Astrocyte (in vitro differentiated cells and primary cell): ENCODE measurements around the gene CD160. TPM values are rescaled to one million over a fixed set of nuclear protein-coding genes. Genes with fewer than 3 reads are reported as not detected.
"Not testable (repeated sequence)": the region's sequence is repeated elsewhere in the genome, so short reads cannot be mapped to it uniquely, and the experiment has no call there.

Experiments used
- DNase-seq: peaks from one replicate; pipeline ENCODE4 v3.0.0-alpha.2; 2010; ENCODE audit warnings: low read depth
- FAIRE-seq: peaks from 2 replicates; lab custom pipeline; 2011; peaks lifted over from hg19 to GRCh38; lab: Jason Lieb, UNC
- H2AFZ ChIP-seq: 2 replicates; pipeline ENCODE4 v1.6.0; 2012; ENCODE audit warnings: low read depth, low read length, inconsistent platforms
- H3K27ac ChIP-seq: 2 replicates; pipeline ENCODE4 v1.5.1; 2011; ENCODE audit warnings: low read depth, low read length, inconsistent platforms
- H3K27me3 ChIP-seq: 2 replicates; pipeline ENCODE4 v1.6.0; 2011; ENCODE audit warnings: low read length, inconsistent platforms; ENCODE audit not compliant: insufficient read depth
- H3K36me3 ChIP-seq: 2 replicates; pipeline ENCODE4 v1.5.1; 2011; ENCODE audit warnings: low read length, inconsistent platforms; ENCODE audit not compliant: insufficient read depth
- H3K4me1 ChIP-seq: 2 replicates; pipeline ENCODE4 v1.5.1; 2011; ENCODE audit warnings: low read length, inconsistent platforms; ENCODE audit not compliant: insufficient read depth
- H3K4me2 ChIP-seq: 2 replicates; pipeline ENCODE4 v1.6.0; 2012; ENCODE audit warnings: low read length, inconsistent platforms
- H3K4me3 ChIP-seq: 2 replicates; pipeline ENCODE4 v1.5.1; 2011; ENCODE audit warnings: low read depth, mild to moderate bottlenecking, low read length, inconsistent platforms; ENCODE audit not compliant: insufficient read depth
- H3K79me2 ChIP-seq: 2 replicates; pipeline ENCODE4 v1.6.0; 2012; ENCODE audit warnings: mild to moderate bottlenecking, low read length, inconsistent platforms; ENCODE audit not compliant: insufficient read depth
- H3K9ac ChIP-seq: 2 replicates; pipeline ENCODE4 v1.6.0; 2012; ENCODE audit warnings: mild to moderate bottlenecking, low read length, inconsistent platforms
- H3K9me3 ChIP-seq: 2 replicates; pipeline ENCODE4 v1.5.1; 2012; ENCODE audit warnings: low read depth, mild to moderate bottlenecking, low read length, inconsistent platforms; ENCODE audit not compliant: insufficient read depth
- H4K20me1 ChIP-seq: 2 replicates; pipeline ENCODE4 v1.6.0; 2012; ENCODE audit warnings: low read length, inconsistent platforms; ENCODE audit not compliant: insufficient read depth
- H3K27ac Mint-ChIP-seq: one replicate; pipeline ENCODE4 v1.8.0; 2021; ENCODE audit warnings: mild to moderate bottlenecking, mixed read lengths; ENCODE audit not compliant: unreplicated experiment
- H3K27me3 Mint-ChIP-seq: one replicate; pipeline ENCODE4 v1.8.0; 2021; ENCODE audit warnings: low read depth, mixed read lengths; ENCODE audit not compliant: unreplicated experiment
- H3K36me3 Mint-ChIP-seq: one replicate; pipeline ENCODE4 v1.8.0; 2021; ENCODE audit warnings: low read depth, mixed read lengths; ENCODE audit not compliant: unreplicated experiment
- H3K4me1 Mint-ChIP-seq: one replicate; pipeline ENCODE4 v1.8.0; 2021; ENCODE audit warnings: low read depth, mixed read lengths; ENCODE audit not compliant: unreplicated experiment
- H3K4me3 Mint-ChIP-seq: one replicate; pipeline ENCODE4 v1.8.0; 2021; ENCODE audit warnings: mild to moderate bottlenecking, moderate library complexity, mixed read lengths; ENCODE audit not compliant: unreplicated experiment
- H3K9me3 Mint-ChIP-seq: one replicate; pipeline ENCODE4 v1.8.0; 2021; ENCODE audit warnings: mild to moderate bottlenecking, mixed read lengths; ENCODE audit not compliant: unreplicated experiment
- EZH2 ChIP-seq: IDR thresholded peaks from 2 replicates; pipeline ENCODE4 v1.6.1; 2012; ENCODE audit warnings: mild to moderate bottlenecking, low read length, inconsistent platforms; ENCODE audit not compliant: insufficient read depth
- total RNA-seq: library from RNA; stranded (reverse); gene quantifications from 2 replicates; pipeline ENCODE4 v1.2.1, GENCODE V29; 2021
- TF ChIP-seq, protein P1 (sequence below): IDR thresholded peaks from 2 replicates; pipeline ENCODE4 v1.5.1; 2011; ENCODE audit warnings: low read depth, mild to moderate bottlenecking, inconsistent platforms, low read length, moderate library complexity; ENCODE audit not compliant: insufficient read depth

The CD160 gene
- total RNA-seq, 1 donor from 2014 or later = not detected

DNA sequence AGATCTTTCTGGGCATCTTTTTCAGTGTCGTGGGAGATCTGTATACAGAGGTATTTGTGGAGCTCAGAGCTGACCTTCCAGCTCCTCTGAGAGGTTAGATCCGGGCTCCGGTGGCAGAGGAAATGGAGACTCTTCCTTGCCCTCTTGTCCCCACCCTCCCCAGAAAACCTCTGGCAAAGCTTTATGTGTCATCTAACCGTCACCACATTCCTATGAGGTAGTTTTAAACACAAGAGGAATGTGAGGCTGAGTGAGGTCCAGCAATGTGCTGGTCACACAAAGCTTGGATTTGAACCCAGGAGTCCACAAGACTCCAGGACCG lies 1.2 kb downstream of the CD160 start:
- Histone ChIP-seq H3K9ac (peak overlapping the region; percentile 81), H2AFZ (peak overlapping the region; percentile 86), H3K27me3 (no peaks in the 10 kb centered on the region), H3K4me3 (peak overlapping the region; percentile 49), H3K79me2 (no peaks in the 10 kb centered on the region), H4K20me1 (no peaks in the 10 kb centered on the region), H3K36me3 (no peaks in the 10 kb centered on the region), H3K4me2 (peak overlapping the region; percentile 89), H3K9me3 (no peaks in the 10 kb centered on the region), H3K27ac (peak overlapping the region; percentile 84), H3K4me1 (peaks cover 14% of the 10 kb centered on the region)
- H3K36me3 Mint-ChIP-seq = no peaks in the 10 kb centered on the region
- H3K9me3 Mint-ChIP-seq = no peaks in the 10 kb centered on the region
- FAIRE-seq (peak; percentile 78), DNase-seq (peak; percentile 75)
- H3K27me3 Mint-ChIP-seq = no peaks in the 10 kb centered on the region
- H3K4me1 Mint-ChIP-seq = peaks cover 19% of the 10 kb centered on the region
- TF ChIP-seq EZH2 = no peak
- TF ChIP-seq, protein P1, sequence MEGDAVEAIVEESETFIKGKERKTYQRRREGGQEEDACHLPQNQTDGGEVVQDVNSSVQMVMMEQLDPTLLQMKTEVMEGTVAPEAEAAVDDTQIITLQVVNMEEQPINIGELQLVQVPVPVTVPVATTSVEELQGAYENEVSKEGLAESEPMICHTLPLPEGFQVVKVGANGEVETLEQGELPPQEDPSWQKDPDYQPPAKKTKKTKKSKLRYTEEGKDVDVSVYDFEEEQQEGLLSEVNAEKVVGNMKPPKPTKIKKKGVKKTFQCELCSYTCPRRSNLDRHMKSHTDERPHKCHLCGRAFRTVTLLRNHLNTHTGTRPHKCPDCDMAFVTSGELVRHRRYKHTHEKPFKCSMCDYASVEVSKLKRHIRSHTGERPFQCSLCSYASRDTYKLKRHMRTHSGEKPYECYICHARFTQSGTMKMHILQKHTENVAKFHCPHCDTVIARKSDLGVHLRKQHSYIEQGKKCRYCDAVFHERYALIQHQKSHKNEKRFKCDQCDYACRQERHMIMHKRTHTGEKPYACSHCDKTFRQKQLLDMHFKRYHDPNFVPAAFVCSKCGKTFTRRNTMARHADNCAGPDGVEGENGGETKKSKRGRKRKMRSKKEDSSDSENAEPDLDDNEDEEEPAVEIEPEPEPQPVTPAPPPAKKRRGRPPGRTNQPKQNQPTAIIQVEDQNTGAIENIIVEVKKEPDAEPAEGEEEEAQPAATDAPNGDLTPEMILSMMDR = no peak
- no peak overlapping the region for H3K4me3 Mint-ChIP-seq
- H3K27ac Mint-ChIP-seq = peak overlapping the region; percentile 47

DNA sequence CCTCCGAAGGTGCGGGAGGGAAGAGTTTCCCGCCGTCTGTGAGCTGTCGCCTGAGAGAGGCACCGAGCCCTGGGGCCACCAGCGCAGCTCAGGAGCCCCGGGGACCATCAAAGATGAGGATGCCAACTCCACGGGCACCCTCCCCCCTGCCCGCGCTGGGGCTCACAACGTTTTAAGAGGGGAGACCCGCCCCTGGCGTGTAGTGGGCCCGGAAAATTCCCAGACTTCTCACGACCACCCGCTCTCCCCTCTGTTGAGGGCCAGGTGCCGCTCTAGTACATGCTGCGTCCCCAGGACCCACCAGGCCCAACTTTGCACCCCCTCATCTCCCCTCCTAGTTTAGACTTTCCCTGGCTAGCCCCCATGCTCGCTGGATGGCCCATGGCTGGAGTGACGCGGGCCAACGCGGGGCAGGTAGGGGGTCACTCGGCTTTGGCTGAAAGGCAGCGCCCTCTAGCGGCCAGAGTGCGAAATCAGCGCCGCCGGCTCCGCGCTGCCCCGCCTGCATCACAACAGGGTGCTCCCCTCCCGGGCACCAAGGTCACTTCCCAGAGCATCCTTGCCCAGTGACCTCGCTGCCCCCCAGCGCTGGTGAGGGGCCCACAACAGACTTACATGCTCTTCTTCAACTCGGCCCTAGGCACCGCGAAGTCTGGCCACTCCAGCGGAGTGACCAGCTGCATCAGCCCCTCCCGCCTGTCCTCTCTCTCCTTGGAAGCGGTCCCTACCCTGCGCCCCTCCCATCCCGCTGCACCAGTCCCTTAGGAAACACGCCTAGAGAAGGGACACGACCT lies 1.8 kb downstream of the CD160 start:
- Mint-ChIP-seq H3K4me1 (peaks cover 19% of the 10 kb centered on the region), H3K4me3 (peak overlapping the region; percentile 47), H3K9me3 (no peaks in the 10 kb centered on the region), H3K27me3 (no peaks in the 10 kb centered on the region), H3K27ac (peak overlapping the region; percentile 47), H3K36me3 (no peaks in the 10 kb centered on the region)
- no peaks in the 10 kb centered on the region for H3K9me3 ChIP-seq
- no peak for FAIRE-seq
- H3K27me3 ChIP-seq = no peaks in the 10 kb centered on the region
- H3K27ac ChIP-seq = peak overlapping the region; percentile 84
- peaks cover 14% of the 10 kb centered on the region for H3K4me1 ChIP-seq
- peak overlapping the region; percentile 89 for H3K4me2 ChIP-seq
- no peaks in the 10 kb centered on the region for H3K36me3 ChIP-seq
- no peak for DNase-seq
- H2AFZ ChIP-seq = peak overlapping the region; percentile 86
- H3K4me3 ChIP-seq = peak overlapping the region; percentile 49
- no peaks in the 10 kb centered on the region for H4K20me1 ChIP-seq
- no peak for TF ChIP-seq EZH2
- TF ChIP-seq, protein P1 = peak; percentile 59
- no peaks in the 10 kb centered on the region for H3K79me2 ChIP-seq
- H3K9ac ChIP-seq = peak overlapping the region; percentile 81

DNA sequence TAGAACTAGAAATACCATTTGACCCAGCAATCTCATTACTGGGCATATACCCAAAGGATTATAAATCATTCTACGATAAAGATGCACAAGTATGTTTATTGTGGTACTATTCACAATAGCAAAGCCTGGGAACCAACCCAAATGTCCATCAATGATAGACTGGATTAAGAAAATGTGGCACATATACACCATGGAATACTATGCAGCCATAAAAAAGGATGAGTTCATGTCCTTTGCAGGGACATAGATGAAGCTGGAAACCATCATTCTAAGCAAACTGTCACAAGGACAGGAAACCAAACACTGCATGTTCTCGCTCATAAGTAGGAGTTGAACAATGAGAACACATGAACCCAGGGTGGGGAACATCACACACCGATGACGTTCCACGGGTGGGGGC lies 6.9 kb downstream of the CD160 start:
- H3K9me3 ChIP-seq, H3K9me3 Mint-ChIP-seq, H3K27me3 ChIP-seq, H2AFZ ChIP-seq, H3K4me3 Mint-ChIP-seq, H3K9ac ChIP-seq, H3K27me3 Mint-ChIP-seq, H4K20me1 ChIP-seq, DNase-seq, H3K4me1 ChIP-seq, H3K36me3 ChIP-seq, H3K79me2 ChIP-seq, H3K27ac Mint-ChIP-seq, H3K4me2 ChIP-seq, H3K4me1 Mint-ChIP-seq, FAIRE-seq, H3K27ac ChIP-seq, H3K36me3 Mint-ChIP-seq, H3K4me3 ChIP-seq: not testable (repeated sequence)
